H9 (cell line): ENCODE results near the gene STARD7. TPM values are rescaled to one million over a fixed set of nuclear protein-coding genes. Genes with fewer than 3 reads are reported as not detected.

Experiments
- DNase-seq: peaks from one replicate; pipeline ENCODE4 v3.0.0-alpha.2; 2017
- H2AFZ ChIP-seq: one replicate; pipeline ENCODE4 v1.6.1; 2013; ENCODE audit warnings: mild to moderate bottlenecking, low read length, control low read depth, moderate library complexity
- H2AK5ac ChIP-seq: 2 replicates; pipeline ENCODE4 v1.6.1; 2013; ENCODE audit warnings: low read length, control low read depth, mixed read lengths; ENCODE audit not compliant: insufficient read length
- H2BK120ac ChIP-seq: one replicate; pipeline ENCODE4 v1.6.1; 2013; ENCODE audit warnings: low read depth, mild to moderate bottlenecking, low read length, control low read depth, inconsistent platforms; ENCODE audit not compliant: poor library complexity, severe bottlenecking
- H2BK12ac ChIP-seq: 2 replicates; pipeline ENCODE4 v1.6.1; 2013; ENCODE audit warnings: low read length, control low read depth, mixed read lengths, low read depth; ENCODE audit not compliant: insufficient read length
- H2BK15ac ChIP-seq: 2 replicates; pipeline ENCODE4 v1.6.1; 2013; ENCODE audit warnings: low read depth, low read length, control low read depth
- H2BK20ac ChIP-seq: one replicate; pipeline ENCODE4 v1.6.1; 2013; ENCODE audit warnings: low read depth, mild to moderate bottlenecking, low read length, control low read depth, inconsistent platforms; ENCODE audit not compliant: poor library complexity, severe bottlenecking
- H2BK5ac ChIP-seq: 2 replicates; pipeline ENCODE4 v1.6.1; 2013; ENCODE audit warnings: low read length, control low read depth, mixed read lengths; ENCODE audit not compliant: insufficient read length
- H3K14ac ChIP-seq: 2 replicates; pipeline ENCODE4 v1.6.1; 2013; ENCODE audit warnings: low read length, control low read depth; ENCODE audit not compliant: insufficient read depth
- H3K18ac ChIP-seq: 2 replicates; pipeline ENCODE4 v1.6.1; 2013; ENCODE audit warnings: low read depth, mild to moderate bottlenecking, mixed read lengths, low read length, control low read depth; ENCODE audit not compliant: insufficient read length
- H3K23ac ChIP-seq: 2 replicates; pipeline ENCODE4 v1.6.1; 2013; ENCODE audit warnings: low read length, control low read depth, mixed read lengths, low read depth; ENCODE audit not compliant: insufficient read length
- H3K23me2 ChIP-seq: 2 replicates; pipeline ENCODE4 v1.6.1; 2013; ENCODE audit warnings: low read depth, mild to moderate bottlenecking, mixed read lengths, low read length, control low read depth; ENCODE audit not compliant: insufficient read length, poor library complexity, severe bottlenecking
- H3K27ac ChIP-seq: 2 replicates; pipeline ENCODE4 v1.5.1; 2013; ENCODE audit warnings: low read length, control low read depth, mixed read lengths, low read depth; ENCODE audit not compliant: insufficient read length
- H3K27me3 ChIP-seq: 2 replicates; pipeline ENCODE4 v1.6.1; 2013; ENCODE audit warnings: low read length, control low read depth, inconsistent platforms; ENCODE audit not compliant: insufficient read depth
- H3K4ac ChIP-seq: 2 replicates; pipeline ENCODE4 v1.6.1; 2013; ENCODE audit warnings: low read depth, mild to moderate bottlenecking, control low read depth, inconsistent platforms, low read length, moderate library complexity
- H3K4me1 ChIP-seq: 2 replicates; pipeline ENCODE4 v1.6.1; 2013; ENCODE audit warnings: low read length, control low read depth, inconsistent platforms; ENCODE audit not compliant: insufficient read depth
- H3K4me2 ChIP-seq: 2 replicates; pipeline ENCODE4 v1.6.1; 2013; ENCODE audit warnings: low read length, control low read depth, mixed read lengths; ENCODE audit not compliant: insufficient read length, insufficient read depth
- H3K56ac ChIP-seq: 2 replicates; pipeline ENCODE4 v1.6.1; 2013; ENCODE audit warnings: low read depth, mild to moderate bottlenecking, mixed read lengths, low read length, control low read depth; ENCODE audit not compliant: insufficient read length
- H3K79me1 ChIP-seq: 2 replicates; pipeline ENCODE4 v1.6.1; 2013; ENCODE audit warnings: low read depth, mild to moderate bottlenecking, moderate library complexity, low read length, control low read depth, inconsistent platforms; ENCODE audit not compliant: insufficient read depth, poor library complexity, severe bottlenecking
- H3K79me2 ChIP-seq: 2 replicates; pipeline ENCODE4 v1.6.1; 2013; ENCODE audit warnings: low read length, control low read depth, inconsistent platforms; ENCODE audit not compliant: insufficient read depth
- H3K9ac ChIP-seq: 2 replicates; pipeline ENCODE4 v1.6.1; 2013; ENCODE audit warnings: low read length, control low read depth, mixed read lengths; ENCODE audit not compliant: insufficient read length; ENCODE audit errors: extremely low read depth
- H3K9me3 ChIP-seq: one replicate; pipeline ENCODE4 v1.6.1; 2013; ENCODE audit warnings: low read depth, low read length, inconsistent platforms; ENCODE audit not compliant: control insufficient read depth
- H3T11ph ChIP-seq: one replicate; pipeline ENCODE4 v1.6.1; 2013; ENCODE audit warnings: mild to moderate bottlenecking, low read length, control low read depth, inconsistent platforms
- H4K20me1 ChIP-seq: one replicate; pipeline ENCODE4 v1.6.1; 2013; ENCODE audit not compliant: control insufficient read depth, insufficient read length, insufficient read depth
- H4K5ac ChIP-seq: 2 replicates; pipeline ENCODE4 v1.6.1; 2013; ENCODE audit warnings: low read depth, mild to moderate bottlenecking, mixed read lengths, low read length, control low read depth; ENCODE audit not compliant: insufficient read length
- H4K8ac ChIP-seq: replicated peaks from 2 replicates; pipeline ENCODE4 v1.6.1; 2013; ENCODE audit warnings: low read length, control low read depth, mixed read lengths, low read depth; ENCODE audit not compliant: insufficient read length
- H4K91ac ChIP-seq: 2 replicates; pipeline ENCODE4 v1.6.1; 2013; ENCODE audit warnings: low read depth, mild to moderate bottlenecking, moderate library complexity, mixed read lengths, low read length, control low read depth; ENCODE audit not compliant: insufficient read length
- H3K27ac Mint-ChIP-seq, 3 experiments: 2 replicates in 2 of 3; 3 replicates in 1 of 3; pipeline ENCODE4 v1.8.0; 2020 to 2021; ENCODE audit warnings: mixed read lengths in 3 of 3, mild to moderate bottlenecking in 1 of 3, moderate library complexity in 1 of 3
- H3K27me3 Mint-ChIP-seq: 2 replicates; pipeline ENCODE4 v1.8.0; 2021; ENCODE audit warnings: low read depth, mild to moderate bottlenecking, moderate library complexity, mixed read lengths
- H3K36me3 Mint-ChIP-seq, 3 experiments: 2 replicates in 2 of 3; 3 replicates in 1 of 3; pipeline ENCODE4 v1.8.0; 2020 to 2021; ENCODE audit warnings: low read depth in 3 of 3, mixed read lengths in 3 of 3; ENCODE audit not compliant: insufficient read depth in 1 of 3
- H3K4me1 Mint-ChIP-seq, 2 experiments: 2 replicates each; pipeline ENCODE4 v1.8.0; 2020; ENCODE audit warnings: mixed read lengths in 2 of 2
- H3K4me3 Mint-ChIP-seq, 2 experiments: 2 replicates in 1 of 2; 3 replicates in 1 of 2; pipeline ENCODE4 v1.8.0; 2020 to 2021; ENCODE audit warnings: mild to moderate bottlenecking in 2 of 2, mixed read lengths in 2 of 2, moderate library complexity in 1 of 2
- H3K9me3 Mint-ChIP-seq, 2 experiments: 2 replicates in 1 of 2; 3 replicates in 1 of 2; pipeline ENCODE4 v1.8.0; 2020; ENCODE audit warnings: mild to moderate bottlenecking in 2 of 2, mixed read lengths in 2 of 2, moderate library complexity in 1 of 2
- CTCF ChIP-seq: fragments of 200-600 bp; sonication (generic); conservative IDR thresholded peaks from 3 replicates; pipeline ENCODE4 v1.8.0; 2021; ENCODE audit warnings: antibody characterized with exemption, mild to moderate bottlenecking
- WGBS: extraction: QIAGEN DNeasy Blood & Tissue Kit; methylation state at CpG from one replicate; pipeline ENCODE4 v1.1.7; 2013; ENCODE audit warnings: missing lambda C conversion rate, low lambda C conversion rate, mixed read lengths; ENCODE audit not compliant: insufficient read length; ENCODE audit errors: extremely low coverage; 5-methylcytosine and 5-hydroxymethylcytosine counted together
- total RNA-seq: library from RNA; stranded (reverse); gene quantifications from 2 replicates; pipeline ENCODE4 v1.2.1, GENCODE V29; 2021

Gene STARD7
- total RNA-seq, 1 experiment from 2014 or later = 212 TPM

GRCh38 chr2:96239745-96240264, 31.2 kb upstream of the STARD7 start:
- H2BK120ac ChIP-seq = no peak overlapping the region
- no peak overlapping the region for H2AK5ac ChIP-seq
- H3K27ac ChIP-seq = no peak overlapping the region
- no peaks in the 10 kb centered on the region for H3K4me1 ChIP-seq
- no peak overlapping the region; a peak in 1 of 5 replicates for H3K4me3 Mint-ChIP-seq
- H3K79me1 ChIP-seq = no peaks in the 10 kb centered on the region
- no peak overlapping the region for H4K91ac ChIP-seq
- no peaks in the 10 kb centered on the region for H3K9me3 ChIP-seq
- no peaks in the 10 kb centered on the region for H3K23me2 ChIP-seq
- no peak overlapping the region for H3K56ac ChIP-seq
- no peak overlapping the region for H4K8ac ChIP-seq
- no peaks in the 10 kb centered on the region for H3K27me3 Mint-ChIP-seq
- no peak overlapping the region for H3K4ac ChIP-seq
- no peak overlapping the region for H3K23ac ChIP-seq
- H3K79me2 ChIP-seq = no peaks in the 10 kb centered on the region
- no peak overlapping the region for H3K9ac ChIP-seq
- no peak overlapping the region for H3K18ac ChIP-seq
- no peak for TF ChIP-seq CTCF
- H3K27ac Mint-ChIP-seq = peak overlapping the region in 2 of 3 experiments; percentile 9 to 11; a peak in 4 of 7 replicates
- no peak overlapping the region for H2AFZ ChIP-seq
- no CpG with 5 or more reads among the region's 9 CpGs for WGBS
- no peak overlapping the region for H4K5ac ChIP-seq
- H4K20me1 ChIP-seq = no peaks in the 10 kb centered on the region
- no peak overlapping the region for H2BK5ac ChIP-seq
- H3K14ac ChIP-seq = no peak overlapping the region
- no peak overlapping the region for H2BK12ac ChIP-seq
- no peak overlapping the region for H3K4me2 ChIP-seq
- H3K9me3 Mint-ChIP-seq = no peaks in the 10 kb centered on the region
- H3T11ph ChIP-seq = no peak overlapping the region
- DNase-seq = no peak
- no peaks in the 10 kb centered on the region for H3K27me3 ChIP-seq
- no peak overlapping the region for H2BK20ac ChIP-seq
- no peak overlapping the region for H2BK15ac ChIP-seq
- no peaks in the 10 kb centered on the region for H3K36me3 Mint-ChIP-seq
- H3K4me1 Mint-ChIP-seq = peaks cover 9% of the 10 kb centered on the region in 2 experiments
